Stimulated activated CD4-positive, alpha-beta T cell treated with anti-CD3 and anti-CD28 coated beads, Interleukin-1b, Interleukin-23, amount 100 ng/mL, for 24 hours (primary cell): ENCODE measurements around the gene DZANK1.
"Not testable (repeated sequence)": the region's sequence is repeated elsewhere in the genome, so short reads cannot be mapped to it uniquely, and the experiment has no call there.

Experiments used
- DNase-seq, 4 experiments: peaks; one replicate each; pipeline ENCODE4 v3.0.0-alpha.2; 2020; ENCODE audit warnings: low read depth in 4 of 4, low spot score in 1 of 4

DZANK1 gene

DNA sequence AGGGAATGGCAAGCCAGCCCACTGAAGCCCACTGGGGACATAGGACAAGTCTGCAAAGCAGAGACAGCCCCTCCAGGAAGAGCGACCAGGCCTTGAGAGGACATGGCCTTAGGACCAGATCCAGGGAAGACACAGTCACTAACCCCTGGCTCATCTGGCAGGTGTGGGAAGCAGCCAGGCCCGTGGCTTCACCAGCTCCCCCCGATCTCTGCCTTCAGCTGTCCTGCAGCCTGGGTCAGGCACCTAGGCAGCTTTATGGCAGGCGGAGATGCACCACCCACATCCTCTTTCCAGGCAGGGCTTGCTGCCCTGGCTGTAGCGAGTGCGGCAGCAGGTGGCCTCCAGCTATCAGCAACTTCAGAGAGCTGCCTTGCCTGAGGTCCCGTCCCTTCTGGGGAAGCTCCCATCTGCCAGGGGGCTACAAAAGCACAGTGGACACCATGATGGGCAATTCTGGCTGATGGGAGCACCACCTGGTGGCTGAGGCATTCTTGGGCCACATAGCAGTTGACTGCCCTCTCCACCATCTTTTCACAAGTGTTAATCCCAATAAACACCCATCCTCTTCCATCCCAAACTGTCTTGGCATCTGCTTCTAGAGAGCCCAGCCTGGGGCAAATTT, 85.8 kb downstream of the DZANK1 start:
- DNase-seq = no peak

DNA sequence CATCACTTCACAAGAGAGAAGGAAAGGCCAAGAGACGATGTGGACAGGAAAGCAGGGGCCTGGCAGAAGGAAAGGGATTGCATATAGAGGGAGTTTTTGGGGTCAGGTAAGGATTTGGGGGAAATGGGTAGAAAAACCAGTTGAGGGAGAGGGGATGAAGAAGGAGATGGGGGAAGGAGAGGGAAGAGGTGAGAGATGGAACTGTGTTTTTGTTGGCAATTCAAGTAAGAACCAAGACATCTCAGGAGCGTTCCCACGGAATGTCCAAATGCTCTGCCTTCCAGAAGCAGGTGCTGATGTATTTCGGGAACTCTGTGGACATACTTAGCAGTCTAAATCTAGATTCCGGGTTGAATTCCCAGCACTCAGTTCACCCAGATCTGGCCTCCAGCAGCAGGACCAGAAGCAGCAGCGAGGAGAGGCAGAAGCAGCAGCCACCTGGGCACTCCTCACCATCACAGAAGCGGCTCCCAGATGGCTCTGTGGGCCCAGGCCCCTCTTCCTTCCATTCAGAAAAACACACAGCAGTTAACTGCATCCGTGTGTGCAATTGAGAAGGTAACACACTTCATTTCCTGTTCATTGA, 88.8 kb downstream of the DZANK1 start:
- no peak for DNase-seq

DNA sequence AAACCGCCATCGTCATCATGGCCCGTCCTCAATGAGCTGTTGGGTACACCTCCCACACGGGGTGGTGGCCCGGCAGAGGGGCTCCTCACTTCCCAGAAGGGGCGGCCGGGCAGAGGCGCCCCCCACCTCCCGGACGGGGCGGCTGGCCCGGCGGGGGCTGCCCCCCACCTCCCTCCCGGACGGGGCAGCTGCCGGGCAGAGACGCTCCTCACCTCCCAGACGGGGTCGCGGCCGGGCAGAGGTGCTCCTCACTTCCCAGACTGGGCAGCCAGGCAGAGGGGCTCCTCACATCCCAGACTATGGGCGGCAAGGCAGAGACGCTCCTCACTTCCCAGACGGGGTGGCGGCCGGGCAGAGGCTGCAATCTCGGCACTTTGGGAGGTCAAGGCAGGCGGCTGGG, 91.3 kb downstream of the DZANK1 start:
- not testable (repeated sequence) for DNase-seq

DNA sequence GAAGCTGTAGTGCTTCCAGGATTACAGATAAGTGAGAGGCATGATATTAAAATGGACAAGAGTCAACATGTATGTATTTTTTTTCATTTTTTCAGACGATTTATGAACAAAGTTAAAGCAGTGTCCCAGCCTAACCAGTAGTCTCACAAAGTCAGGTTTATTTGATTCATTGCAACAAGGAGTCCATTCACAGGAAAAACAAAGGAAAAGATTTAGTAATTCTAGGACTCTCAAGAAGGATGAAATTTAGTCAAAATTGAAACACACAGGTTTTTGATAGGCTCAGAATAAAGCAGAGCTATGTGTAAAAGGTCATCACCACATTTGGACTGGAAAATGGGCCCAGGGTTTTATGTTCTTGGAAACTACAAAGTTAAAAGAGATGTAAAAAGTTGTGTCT, 94.5 kb downstream of the DZANK1 start:
- no peak for DNase-seq

DNA sequence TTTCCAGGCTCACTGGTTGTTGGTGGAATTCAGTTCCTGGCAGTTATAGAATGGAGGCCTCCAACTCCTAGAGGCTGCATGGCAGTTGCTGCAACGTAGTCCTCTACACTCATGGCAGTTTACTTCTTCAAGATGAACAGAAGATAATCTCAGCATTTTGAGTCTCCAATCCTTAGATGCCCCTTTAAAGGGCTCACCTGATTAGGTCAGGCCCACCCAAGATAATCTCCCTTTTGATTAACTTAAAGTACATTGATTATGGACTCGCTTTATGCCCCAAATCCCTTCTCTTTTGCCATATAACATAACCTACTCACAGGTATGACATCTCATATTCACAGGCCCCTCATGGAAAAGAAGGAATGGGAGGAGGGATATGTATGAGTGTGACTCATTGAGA, 102.1 kb downstream of the DZANK1 start:
- DNase-seq = no peak

DNA sequence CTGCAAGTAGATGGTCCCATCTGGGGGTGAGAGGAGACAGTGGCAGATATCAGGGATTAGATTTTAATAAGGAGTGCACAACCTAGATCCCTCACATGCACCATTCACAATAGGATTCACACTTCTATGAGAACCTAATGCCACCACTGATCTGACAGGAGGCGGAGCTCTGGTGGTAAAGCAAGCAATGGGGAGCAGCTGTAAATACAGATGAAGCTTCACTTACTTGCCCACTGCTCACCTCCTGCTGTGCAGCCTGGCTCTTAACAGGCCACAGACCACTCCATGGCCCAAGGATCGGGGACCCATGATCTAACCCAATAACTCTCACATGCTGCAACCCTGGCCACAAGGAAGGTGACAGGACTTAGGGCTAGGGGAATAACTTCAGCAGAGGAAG, 103.1 kb downstream of the DZANK1 start:
- no peak for DNase-seq

DNA sequence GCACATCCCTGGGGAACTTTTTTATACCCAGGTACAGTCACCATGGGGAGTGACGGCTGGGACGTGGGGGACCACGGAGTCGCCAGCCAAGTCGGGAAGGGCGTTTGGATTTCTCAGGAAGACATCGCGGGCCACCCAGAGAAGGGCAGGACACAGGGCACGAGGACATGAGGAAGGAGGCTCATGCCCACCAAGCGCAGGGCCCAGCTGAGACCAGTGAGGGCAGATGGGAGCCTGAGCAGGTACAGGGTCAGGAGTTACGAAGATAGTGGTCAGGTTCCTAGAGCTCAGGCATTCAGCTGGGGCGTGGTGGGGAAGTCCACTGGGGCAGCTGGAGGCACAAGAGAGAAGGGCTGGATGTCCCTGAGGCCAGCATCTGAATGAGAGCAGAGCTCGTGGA, 103.9 kb downstream of the DZANK1 start:
- DNase-seq = no peak

DNA sequence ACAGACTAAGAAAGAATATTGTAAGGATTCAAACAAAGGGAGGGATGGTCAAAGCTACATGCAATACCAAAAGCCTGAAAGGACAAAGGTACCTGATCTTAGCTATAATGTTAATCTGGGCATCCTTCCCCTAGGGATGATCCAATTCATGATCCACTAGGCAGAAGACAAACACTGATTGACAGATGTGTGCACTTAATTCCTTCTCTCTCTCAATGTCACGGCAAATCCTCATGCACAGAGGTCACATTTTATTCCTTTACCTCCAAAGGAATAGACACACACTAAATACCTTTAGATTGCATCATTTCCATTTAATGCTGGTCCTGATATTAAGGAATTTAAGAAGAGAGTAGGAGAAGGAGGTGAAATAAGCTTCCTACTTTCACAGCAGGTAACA, 105.2 kb downstream of the DZANK1 start:
- DNase-seq = no peak

DNA sequence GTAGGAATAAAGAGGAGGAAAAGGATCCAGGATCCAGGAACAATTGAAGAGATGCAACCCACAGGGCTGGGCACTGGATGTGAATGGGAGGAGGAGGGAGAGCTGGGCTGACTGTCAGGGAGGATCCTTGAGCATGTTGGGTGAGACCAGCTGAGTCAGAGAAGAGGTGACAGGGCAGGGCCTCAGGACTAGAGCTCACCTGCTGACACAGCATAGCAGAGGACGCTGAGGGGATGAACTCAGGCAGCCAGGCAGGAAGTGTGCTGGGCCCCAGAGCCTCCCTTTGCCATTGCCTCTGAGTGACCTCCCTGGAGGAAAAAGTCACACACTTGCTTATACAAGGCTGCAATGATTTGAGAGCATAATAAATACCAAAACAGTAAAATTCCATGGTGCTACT, 106.2 kb downstream of the DZANK1 start:
- DNase-seq = no peak

DNA sequence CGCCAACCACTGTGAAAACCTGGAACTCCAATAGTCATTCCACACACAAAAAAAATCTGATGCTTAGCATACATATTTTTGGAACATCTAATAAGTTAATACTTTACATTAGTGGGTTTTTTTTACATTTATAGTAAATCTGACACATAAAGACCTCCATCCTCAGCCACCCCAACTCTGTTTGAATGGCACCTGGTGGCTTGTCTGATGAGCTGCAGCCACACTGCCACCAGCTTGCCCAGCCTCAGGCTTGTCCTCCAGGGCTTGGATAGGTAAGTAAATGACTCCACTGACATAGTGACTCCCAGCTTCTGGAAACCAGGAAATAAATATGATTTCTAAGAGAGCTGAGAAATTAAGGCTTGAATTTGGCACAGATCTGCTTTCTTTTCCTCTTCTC, 107.0 kb downstream of the DZANK1 start:
- no peak for DNase-seq

DNA sequence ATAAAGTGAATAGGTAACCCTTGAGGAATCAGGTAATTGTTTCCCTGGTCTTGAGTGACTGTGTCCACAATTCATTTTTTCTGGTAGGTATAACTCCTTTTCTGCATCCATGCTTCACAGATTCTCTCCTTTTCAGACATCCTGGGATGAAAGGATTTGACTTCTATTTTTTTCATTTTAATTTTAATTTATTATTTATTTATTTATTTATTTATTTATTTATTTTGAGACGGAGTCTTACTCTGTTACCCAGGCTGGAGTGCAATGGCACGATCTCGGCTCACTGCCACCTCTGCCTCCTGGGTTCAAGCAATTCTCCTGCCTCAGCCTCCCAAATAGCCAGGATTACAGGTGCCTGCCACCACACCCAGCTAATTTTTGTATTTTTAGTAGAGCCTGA, 117.1 kb downstream of the DZANK1 start:
- not testable (repeated sequence) for DNase-seq
